C4-2B (cell line): Measurements from ENCODE around the gene ARMC8.

Source experiments
- H3K27ac ChIP-seq: fragments of 450-650 bp; 2 replicates; pipeline ENCODE4 v1.5.1; 2017
- ZFX ChIP-seq: fragments of 450-650 bp; IDR thresholded peaks from 2 replicates; pipeline ENCODE4 v1.6.1; 2017
- TF ChIP-seq, protein P1 (sequence below): fragments of 450-650 bp; conservative IDR thresholded peaks from 2 replicates; pipeline ENCODE4 v1.5.1; 2017; ENCODE audit warnings: mild to moderate bottlenecking

ARMC8 gene

DNA sequence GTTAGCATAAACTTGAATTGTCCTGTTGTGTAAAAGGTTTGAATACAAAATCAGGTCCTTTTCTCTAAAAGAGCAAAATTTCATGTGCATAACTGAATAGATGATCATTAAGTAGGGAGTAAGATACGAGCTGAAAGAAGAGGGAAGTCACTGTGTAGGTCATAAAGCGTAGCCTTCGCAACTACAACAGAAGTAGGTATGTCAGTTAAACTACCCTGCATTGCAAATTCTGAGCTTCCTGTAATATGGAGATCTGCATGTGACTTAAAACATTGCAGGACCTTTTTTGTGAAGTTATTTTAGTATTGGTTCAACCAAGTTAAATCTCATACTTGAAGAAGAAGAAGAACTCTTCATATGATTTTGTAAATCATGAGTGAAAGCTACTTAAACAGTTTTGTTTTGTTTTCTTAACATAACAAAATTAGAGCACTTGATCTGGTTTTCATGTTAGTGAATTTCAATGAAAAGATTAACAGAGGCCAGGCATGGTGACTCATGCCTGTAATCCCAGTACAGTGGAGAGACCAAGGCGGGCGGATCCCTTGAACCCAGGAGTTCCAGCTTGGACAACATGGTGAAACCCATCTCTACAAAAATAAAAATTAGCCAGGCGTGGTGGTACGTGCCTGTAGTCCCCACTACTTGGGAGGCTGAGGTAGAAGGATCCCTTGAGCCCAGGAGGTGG, 26.4 kb downstream of the ARMC8 start:
- TF ChIP-seq, protein P1, sequence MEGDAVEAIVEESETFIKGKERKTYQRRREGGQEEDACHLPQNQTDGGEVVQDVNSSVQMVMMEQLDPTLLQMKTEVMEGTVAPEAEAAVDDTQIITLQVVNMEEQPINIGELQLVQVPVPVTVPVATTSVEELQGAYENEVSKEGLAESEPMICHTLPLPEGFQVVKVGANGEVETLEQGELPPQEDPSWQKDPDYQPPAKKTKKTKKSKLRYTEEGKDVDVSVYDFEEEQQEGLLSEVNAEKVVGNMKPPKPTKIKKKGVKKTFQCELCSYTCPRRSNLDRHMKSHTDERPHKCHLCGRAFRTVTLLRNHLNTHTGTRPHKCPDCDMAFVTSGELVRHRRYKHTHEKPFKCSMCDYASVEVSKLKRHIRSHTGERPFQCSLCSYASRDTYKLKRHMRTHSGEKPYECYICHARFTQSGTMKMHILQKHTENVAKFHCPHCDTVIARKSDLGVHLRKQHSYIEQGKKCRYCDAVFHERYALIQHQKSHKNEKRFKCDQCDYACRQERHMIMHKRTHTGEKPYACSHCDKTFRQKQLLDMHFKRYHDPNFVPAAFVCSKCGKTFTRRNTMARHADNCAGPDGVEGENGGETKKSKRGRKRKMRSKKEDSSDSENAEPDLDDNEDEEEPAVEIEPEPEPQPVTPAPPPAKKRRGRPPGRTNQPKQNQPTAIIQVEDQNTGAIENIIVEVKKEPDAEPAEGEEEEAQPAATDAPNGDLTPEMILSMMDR = no peak
- no peak for TF ChIP-seq ZFX
- H3K27ac ChIP-seq = no peak overlapping the region

DNA sequence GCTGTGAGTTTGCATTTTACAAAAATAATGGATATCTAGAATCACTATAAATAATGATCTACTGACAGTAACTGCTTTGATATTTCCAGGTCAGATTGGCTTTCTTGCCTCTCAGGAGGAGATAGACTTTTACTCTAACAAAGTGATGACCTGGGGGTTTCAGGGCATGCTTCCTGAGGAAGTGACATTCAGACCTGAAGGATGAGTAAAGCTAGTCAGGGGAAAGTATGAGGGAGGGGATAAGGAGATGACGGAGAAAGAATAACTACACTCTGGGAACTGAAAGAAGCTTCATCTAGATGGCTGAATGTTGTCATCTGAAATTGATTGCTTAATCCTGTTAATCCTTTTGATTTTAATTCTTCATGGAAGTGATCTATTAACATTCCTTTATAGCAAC, 32.2 kb downstream of the ARMC8 start:
- no peak overlapping the region for H3K27ac ChIP-seq
- TF ChIP-seq, protein P1 = no peak
- no peak for TF ChIP-seq ZFX

DNA sequence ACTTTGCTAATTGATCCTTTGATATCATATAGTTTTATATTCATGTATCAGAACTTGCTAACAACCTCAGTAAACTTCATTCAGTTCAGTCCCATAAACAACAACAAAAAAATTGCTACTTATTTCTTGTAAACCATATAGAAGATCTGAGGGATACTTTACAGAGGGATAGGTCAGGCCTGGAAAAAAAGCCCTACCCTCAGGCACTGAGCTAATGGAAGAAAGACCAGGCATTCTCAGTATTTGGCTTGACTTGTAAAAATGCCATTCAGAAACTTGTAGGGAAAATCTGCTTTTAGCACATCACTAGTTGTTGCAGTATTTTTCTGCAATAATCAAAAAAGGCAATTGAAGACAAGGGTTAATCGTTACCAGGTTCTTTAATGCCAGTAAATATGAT, 33.1 kb downstream of the ARMC8 start:
- no peak for TF ChIP-seq ZFX
- TF ChIP-seq, protein P1 = no peak
- no peak overlapping the region for H3K27ac ChIP-seq

DNA sequence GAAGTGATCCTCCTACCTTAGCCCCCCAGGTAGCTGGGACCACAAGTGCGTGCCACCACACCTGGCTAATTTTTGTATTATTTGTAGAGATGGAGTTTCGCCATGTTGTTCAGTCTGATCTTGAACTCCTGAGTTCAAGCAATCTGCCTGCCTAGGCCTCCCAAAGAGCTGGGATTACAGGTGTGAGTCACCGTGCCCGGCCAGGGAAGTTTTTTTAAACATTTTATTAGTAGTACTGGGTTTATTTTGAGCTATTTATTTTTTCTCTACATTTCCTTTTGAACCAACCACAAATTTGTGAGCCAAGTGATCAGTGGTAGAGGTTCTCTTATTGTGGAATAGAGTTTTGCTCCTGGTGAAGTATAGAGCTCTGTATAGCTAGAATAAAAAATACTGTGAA, 33.7 kb downstream of the ARMC8 start:
- TF ChIP-seq ZFX = no peak
- TF ChIP-seq, protein P1 = no peak
- no peak overlapping the region for H3K27ac ChIP-seq

DNA sequence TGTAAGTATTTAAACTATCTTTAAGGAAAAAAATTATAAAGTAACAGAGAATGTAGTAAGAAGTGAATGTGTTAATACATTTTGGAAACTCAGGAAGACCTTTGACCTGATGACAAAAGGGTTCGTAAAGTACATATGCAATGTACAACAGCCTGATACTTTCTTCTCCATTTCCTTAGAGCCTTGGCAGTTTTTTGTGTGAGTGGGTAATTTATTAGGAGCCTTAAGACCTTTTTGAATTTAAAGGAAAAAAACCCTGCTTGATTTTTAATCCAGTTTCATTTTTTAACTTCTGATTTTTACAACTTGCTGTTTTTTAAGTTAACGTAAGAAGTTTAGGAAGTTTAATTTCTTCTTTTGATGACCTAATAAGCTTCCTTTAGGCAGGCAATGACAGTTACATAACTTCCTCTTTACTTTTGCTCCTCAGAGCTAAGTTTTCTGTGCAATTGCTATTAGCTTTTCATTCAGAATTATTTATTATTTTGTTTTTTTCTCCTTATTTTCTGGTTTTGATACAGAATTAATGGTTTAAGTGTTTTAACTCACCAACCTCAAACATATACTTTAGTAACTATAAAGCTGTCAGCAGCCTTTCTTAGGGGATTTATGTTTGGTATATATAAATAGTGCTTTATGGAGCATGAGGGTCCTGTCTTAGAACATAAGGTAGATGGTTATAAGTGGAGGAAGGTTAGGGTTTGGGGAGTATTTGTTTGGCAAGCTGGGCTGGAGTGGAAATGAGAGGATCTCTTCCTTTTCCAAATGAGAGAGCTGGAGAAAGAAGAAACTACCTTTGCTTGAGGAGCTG, 35.2 kb downstream of the ARMC8 start:
- no peak overlapping the region for H3K27ac ChIP-seq
- TF ChIP-seq, protein P1 = no peak
- no peak for TF ChIP-seq ZFX

DNA sequence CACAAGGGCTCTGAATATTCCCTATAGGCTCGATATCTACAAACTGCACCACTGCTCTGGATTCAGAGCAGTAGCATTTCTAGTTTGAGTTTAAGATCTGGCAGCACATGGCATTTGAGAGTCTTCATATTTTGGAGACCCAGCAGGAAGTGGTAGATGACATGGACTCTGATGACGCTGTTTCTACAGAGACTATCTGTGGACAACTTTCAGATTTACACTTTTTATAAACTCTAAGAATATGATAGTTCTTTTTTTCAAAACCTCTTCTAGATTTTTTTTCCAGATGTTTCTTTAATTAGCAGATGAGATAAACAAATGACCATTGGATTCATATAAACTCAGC, 35.8 kb downstream of the ARMC8 start:
- no peak overlapping the region for H3K27ac ChIP-seq
- TF ChIP-seq, protein P1 = no peak

DNA sequence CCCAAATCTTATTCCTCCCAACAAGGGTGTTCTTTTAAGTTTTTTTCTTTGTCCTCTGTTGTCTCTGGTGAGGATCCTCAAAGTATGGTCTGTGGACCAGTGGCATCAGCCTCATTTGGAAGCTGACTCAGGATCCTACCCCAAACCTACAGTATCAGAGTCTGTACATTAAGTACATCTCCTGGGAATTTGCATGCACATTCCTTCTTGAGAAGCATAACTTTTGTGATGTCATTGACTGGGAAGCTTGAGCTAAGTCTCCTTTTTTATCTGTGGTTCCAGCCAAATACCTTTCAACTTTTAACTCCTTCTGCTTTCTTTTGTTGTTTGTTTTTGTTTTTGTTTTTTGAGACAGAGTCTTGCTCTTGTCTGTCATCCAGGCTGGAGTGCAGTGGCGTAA, 40.5 kb downstream of the ARMC8 start:
- H3K27ac ChIP-seq = no peak overlapping the region
- TF ChIP-seq, protein P1 = no peak
- no peak for TF ChIP-seq ZFX
